Lower lobe of right lung (tissue), 2 donors: ENCODE data around the gene XIRP2. TPM values are rescaled to one million over a fixed set of nuclear protein-coding genes. Genes with fewer than 3 reads are reported as not detected.

ENCODE experiments used
- ATAC-seq, 2 donors: fragments of 200-7000 bp; cut with Tn5 transposase; one replicate each; pipeline ENCODE4 v1.9.1; 2020 to 2022; ENCODE audit warnings: mild to moderate bottlenecking in 2 of 2, moderate library complexity in 2 of 2
- DNase-seq: peaks from one replicate; pipeline ENCODE4 v3.0.0-alpha.2; 2020
- H3K27ac ChIP-seq: fragments of 200-600 bp; one replicate; pipeline ENCODE4 v1.8.0; 2022
- H3K27me3 ChIP-seq: fragments of 200-600 bp; one replicate; pipeline ENCODE4 v1.8.0; 2022; ENCODE audit warnings: low read depth
- H3K36me3 ChIP-seq: fragments of 200-600 bp; one replicate; pipeline ENCODE4 v1.8.0; 2022; ENCODE audit warnings: mild to moderate bottlenecking
- H3K4me1 ChIP-seq: fragments of 200-600 bp; one replicate; pipeline ENCODE4 v1.8.0; 2022
- H3K4me3 ChIP-seq: fragments of 200-600 bp; one replicate; pipeline ENCODE4 v1.8.0; 2022; ENCODE audit warnings: mild to moderate bottlenecking
- H3K9me3 ChIP-seq: fragments of 200-600 bp; one replicate; pipeline ENCODE4 v1.8.0; 2022
- intact Hi-C: fragments of 100-400 bp; cut with DNase I; formaldehyde crosslinking; loops from one replicate; pipeline ENCODE4 v1.11.0; 2022
- long read RNA-seq: library from polyadenylated mRNA; unstranded; transcript quantifications from one replicate; pipeline ENCODE4 v2.0.0, GENCODE V29; 2021
- total RNA-seq: library from RNA; stranded (reverse); fragmentation: NEBNext Ultra II Directional; extraction: Animal tissue kit (Norgen Biotek cat#: 25700); gene quantifications from one replicate; pipeline ENCODE4 v1.2.1, GENCODE V29; 2021
- TF ChIP-seq, protein P1 (sequence below): fragments of 200-600 bp; IDR thresholded peaks from one replicate; pipeline ENCODE4 v1.8.0; 2022; ENCODE audit warnings: antibody characterized with exemption, mild to moderate bottlenecking
- donor health status: DM: no; HTN: yes; CAD: no; lungs with severe emphysema.

XIRP2 gene, protein sequence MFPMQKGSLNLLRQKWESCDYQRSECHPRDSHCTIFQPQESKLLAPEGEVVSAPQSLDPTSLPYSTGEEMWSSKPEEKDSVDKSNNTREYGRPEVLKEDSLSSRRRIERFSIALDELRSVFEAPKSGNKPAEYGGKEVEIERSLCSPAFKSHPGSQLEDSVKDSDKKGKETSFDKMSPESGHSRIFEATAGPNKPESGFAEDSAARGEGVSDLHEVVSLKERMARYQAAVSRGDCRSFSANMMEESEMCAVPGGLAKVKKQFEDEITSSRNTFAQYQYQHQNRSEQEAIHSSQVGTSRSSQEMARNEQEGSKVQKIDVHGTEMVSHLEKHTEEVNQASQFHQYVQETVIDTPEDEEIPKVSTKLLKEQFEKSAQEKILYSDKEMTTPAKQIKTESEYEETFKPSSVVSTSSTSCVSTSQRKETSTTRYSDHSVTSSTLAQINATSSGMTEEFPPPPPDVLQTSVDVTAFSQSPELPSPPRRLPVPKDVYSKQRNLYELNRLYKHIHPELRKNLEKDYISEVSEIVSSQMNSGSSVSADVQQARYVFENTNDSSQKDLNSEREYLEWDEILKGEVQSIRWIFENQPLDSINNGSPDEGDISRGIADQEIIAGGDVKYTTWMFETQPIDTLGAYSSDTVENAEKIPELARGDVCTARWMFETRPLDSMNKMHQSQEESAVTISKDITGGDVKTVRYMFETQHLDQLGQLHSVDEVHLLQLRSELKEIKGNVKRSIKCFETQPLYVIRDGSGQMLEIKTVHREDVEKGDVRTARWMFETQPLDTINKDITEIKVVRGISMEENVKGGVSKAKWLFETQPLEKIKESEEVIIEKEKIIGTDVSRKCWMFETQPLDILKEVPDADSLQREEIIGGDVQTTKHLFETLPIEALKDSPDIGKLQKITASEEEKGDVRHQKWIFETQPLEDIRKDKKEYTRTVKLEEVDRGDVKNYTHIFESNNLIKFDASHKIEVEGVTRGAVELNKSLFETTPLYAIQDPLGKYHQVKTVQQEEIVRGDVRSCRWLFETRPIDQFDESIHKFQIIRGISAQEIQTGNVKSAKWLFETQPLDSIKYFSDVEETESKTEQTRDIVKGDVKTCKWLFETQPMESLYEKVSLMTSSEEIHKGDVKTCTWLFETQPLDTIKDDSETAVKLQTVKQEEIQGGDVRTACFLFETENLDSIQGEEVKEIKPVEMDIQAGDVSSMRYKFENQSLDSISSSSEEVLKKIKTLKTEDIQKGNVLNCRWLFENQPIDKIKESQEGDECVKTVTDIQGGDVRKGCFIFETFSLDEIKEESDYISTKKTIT (N-terminal part only)
- total RNA-seq = 0.18 TPM
- long read RNA-seq = 0 reads

DNA sequence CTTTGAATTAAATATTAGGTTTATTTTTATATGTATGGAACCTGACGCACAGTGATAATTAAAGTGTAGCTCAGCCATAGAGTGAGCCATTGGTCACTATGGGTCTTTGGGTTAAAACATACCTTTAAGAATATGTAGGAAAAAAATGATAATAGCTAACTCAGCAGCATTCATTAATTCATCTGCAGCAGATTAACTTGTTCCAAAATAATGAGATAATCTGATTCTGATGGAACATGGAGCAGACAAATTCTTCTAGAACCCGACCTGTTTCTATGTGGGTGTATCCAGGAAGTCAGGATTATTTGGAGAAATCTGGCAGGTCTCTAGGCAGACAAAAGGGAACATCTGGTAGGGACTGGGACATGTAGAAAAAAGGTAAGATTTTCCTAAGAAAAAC, at the start of gene XIRP2:
TSS of gene XIRP2 (plus strand) at position 301 of the 400 bp plus-strand sequence. CDS start 15,003 bp downstream, outside the sequence.
- ATAC-seq (no peak), DNase-seq (no peak)
- H3K4me3 ChIP-seq = no peak within 1 kb of the TSS
- no peaks in the 10 kb centered on the region for H3K27me3 ChIP-seq
- H3K4me1 ChIP-seq = no peaks in the 10 kb centered on the region
- intact Hi-C loops = no loop called here
- no peak within 1 kb of the TSS for H3K27ac ChIP-seq
- no peaks in the 10 kb centered on the region for H3K36me3 ChIP-seq
- TF ChIP-seq, protein P1, sequence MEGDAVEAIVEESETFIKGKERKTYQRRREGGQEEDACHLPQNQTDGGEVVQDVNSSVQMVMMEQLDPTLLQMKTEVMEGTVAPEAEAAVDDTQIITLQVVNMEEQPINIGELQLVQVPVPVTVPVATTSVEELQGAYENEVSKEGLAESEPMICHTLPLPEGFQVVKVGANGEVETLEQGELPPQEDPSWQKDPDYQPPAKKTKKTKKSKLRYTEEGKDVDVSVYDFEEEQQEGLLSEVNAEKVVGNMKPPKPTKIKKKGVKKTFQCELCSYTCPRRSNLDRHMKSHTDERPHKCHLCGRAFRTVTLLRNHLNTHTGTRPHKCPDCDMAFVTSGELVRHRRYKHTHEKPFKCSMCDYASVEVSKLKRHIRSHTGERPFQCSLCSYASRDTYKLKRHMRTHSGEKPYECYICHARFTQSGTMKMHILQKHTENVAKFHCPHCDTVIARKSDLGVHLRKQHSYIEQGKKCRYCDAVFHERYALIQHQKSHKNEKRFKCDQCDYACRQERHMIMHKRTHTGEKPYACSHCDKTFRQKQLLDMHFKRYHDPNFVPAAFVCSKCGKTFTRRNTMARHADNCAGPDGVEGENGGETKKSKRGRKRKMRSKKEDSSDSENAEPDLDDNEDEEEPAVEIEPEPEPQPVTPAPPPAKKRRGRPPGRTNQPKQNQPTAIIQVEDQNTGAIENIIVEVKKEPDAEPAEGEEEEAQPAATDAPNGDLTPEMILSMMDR = no peak
- H3K9me3 ChIP-seq = no peaks in the 10 kb centered on the region

DNA sequence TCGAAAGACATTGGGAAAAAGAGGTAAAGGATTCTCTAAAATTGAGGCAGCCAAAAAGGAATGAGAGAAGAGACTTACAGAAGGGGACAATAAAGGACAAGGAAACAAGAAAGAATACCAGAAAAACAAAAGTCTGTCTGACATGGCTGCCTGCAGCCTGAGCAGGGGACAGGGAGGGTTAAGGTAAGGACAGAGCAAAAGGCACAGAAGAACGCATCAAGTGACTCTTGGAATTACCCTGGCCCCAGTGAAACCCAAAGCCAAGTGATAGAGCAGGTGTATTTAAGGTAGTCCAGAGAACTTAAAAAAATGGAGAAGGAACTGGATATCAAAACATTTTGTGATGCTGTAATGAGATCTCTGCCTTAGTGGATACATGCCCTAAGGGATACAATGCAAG, 47.1 kb upstream of the XIRP2 start:
- H3K4me1 ChIP-seq = no peaks in the 10 kb centered on the region
- DNase-seq = no peak
- H3K4me3 ChIP-seq = no peak overlapping the region
- H3K36me3 ChIP-seq = no peaks in the 10 kb centered on the region
- no peak overlapping the region for H3K27ac ChIP-seq
- intact Hi-C loops = no loop called here
- no peaks in the 10 kb centered on the region for H3K9me3 ChIP-seq
- TF ChIP-seq, protein P1 = no peak
- no peak for ATAC-seq
- H3K27me3 ChIP-seq = no peaks in the 10 kb centered on the region

DNA sequence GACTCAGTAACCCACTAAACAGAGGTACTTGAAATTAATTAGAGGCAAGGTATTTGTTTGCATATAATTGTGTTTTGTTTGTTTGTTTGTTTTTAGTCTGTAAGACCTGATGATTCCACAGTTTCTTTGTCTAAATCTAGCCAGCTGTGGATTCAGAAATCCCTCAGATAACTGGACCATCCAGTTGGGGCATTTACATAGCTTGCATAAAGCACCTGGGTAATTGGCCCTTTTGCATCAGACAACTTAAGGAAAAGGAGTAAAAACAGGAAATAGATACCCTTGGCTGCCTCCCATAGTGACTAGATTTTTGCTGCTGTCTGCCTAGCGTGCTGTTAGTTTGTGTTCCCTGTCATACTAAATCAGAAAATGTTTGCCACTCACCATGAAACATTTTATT, 46.6 kb upstream of the XIRP2 start:
- Histone ChIP-seq H3K27me3 (no peaks in the 10 kb centered on the region), H3K27ac (no peak overlapping the region), H3K36me3 (no peaks in the 10 kb centered on the region), H3K9me3 (no peaks in the 10 kb centered on the region), H3K4me3 (no peak overlapping the region), H3K4me1 (no peaks in the 10 kb centered on the region)
- TF ChIP-seq, protein P1 = no peak
- no peak for DNase-seq
- no peak for ATAC-seq
- intact Hi-C loops = no loop called here

DNA sequence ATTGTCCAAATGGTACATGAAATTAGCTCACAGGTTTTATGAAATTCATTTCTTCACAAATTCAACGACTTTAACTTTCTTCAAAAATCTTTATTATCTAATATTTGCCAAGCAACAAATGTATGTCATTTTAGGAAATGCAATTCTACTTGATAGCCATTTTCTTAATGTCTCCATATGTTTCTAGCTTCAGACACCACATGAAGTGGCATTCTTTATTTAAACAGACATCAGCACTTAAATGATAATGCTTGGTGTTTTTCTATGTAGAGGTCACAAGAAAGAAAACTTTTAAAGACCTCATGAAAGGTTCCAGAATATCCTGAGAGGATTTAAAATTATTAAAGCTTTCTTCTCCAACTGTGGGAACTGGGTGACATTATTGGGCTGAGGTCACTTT, 44.2 kb upstream of the XIRP2 start:
- H3K27me3 ChIP-seq = no peaks in the 10 kb centered on the region
- no peaks in the 10 kb centered on the region for H3K36me3 ChIP-seq
- intact Hi-C loops = no loop called here
- TF ChIP-seq, protein P1 = no peak
- no peak overlapping the region for H3K27ac ChIP-seq
- ATAC-seq (no peak), DNase-seq (no peak)
- peaks cover 5% of the 10 kb centered on the region for H3K9me3 ChIP-seq
- H3K4me3 ChIP-seq = no peak overlapping the region
- no peaks in the 10 kb centered on the region for H3K4me1 ChIP-seq
